GM19035 (cell line): ENCODE results near the gene TANGO2.

Experiments
- ATAC-seq: cut with Tn5 transposase; IDR thresholded peaks from one replicate; pipeline ENCODE4 v1.9.1; 2021; ENCODE audit not compliant: unreplicated experiment

Gene TANGO2

GRCh38 chr22:20011123-20011992 is 9.6 kb upstream of the TANGO2 start:
- ATAC-seq = no peak

GRCh38 chr22:20011993-20012740 is 8.7 kb upstream of the TANGO2 start:
- ATAC-seq = no peak

GRCh38 chr22:20012741-20013331 is 8.1 kb upstream of the TANGO2 start:
- ATAC-seq = no peak

- no peak for ATAC-seq
Observed at GRCh38 chr22:20013382-20013871, 7.5 kb upstream of the TANGO2 start.

- no peak for ATAC-seq
Observed at GRCh38 chr22:20014526-20015186, 6.3 kb upstream of the TANGO2 start.

GRCh38 chr22:20015187-20015625 is 5.7 kb upstream of the TANGO2 start:
- ATAC-seq = no peak

GRCh38 chr22:20015971-20016733 is 4.8 kb upstream of the TANGO2 start:
- ATAC-seq = no peak

GRCh38 chr22:20016734-20017621 is 3.9 kb upstream of the TANGO2 start, which contains the start of gene ARVCF:
Gene ARVCF, minus strand, starts transcription at chr22:20016823. Its CDS starts 26,029 bp downstream, at chr22:19990794.
- ATAC-seq = peak; percentile 61

GRCh38 chr22:20017622-20017958 is 3.3 kb upstream of the TANGO2 start:
- ATAC-seq = no peak

GRCh38 chr22:20018001-20018400 is 2.9 kb upstream of the TANGO2 start:
- ATAC-seq = no peak

- no peak for ATAC-seq
Observed at GRCh38 chr22:20019661-20020532, 1.0 kb upstream of the TANGO2 start.

GRCh38 chr22:20021196-20022181 is 579 bp downstream of the TANGO2 start:
- no peak for ATAC-seq

GRCh38 chr22:20022231-20022977 is 1.5 kb downstream of the TANGO2 start:
- ATAC-seq = no peak

- ATAC-seq = no peak
Observed at GRCh38 chr22:20022978-20023613, 2.2 kb downstream of the TANGO2 start.

- ATAC-seq = no peak
Observed at GRCh38 chr22:20024225-20024624, 3.3 kb downstream of the TANGO2 start.
